Left ventricle myocardium inferior (tissue), 1 donor: ENCODE data around the gene CLDN24. TPM values are rescaled to one million over a fixed set of nuclear protein-coding genes. Genes with fewer than 3 reads are reported as not detected.

Source experiments
- DNase-seq: peaks from one replicate; pipeline ENCODE4 v3.0.0-alpha.2; 2020
- H3K27ac ChIP-seq: fragments of 200-600 bp; replicated peaks from 2 replicates; pipeline ENCODE4 v1.8.0; 2021
- H3K27me3 ChIP-seq: fragments of 200-600 bp; 2 replicates; pipeline ENCODE4 v1.8.0; 2021; ENCODE audit warnings: low read depth
- H3K36me3 ChIP-seq: fragments of 200-600 bp; 2 replicates; pipeline ENCODE4 v1.8.0; 2021
- H3K4me1 ChIP-seq: fragments of 200-600 bp; 2 replicates; pipeline ENCODE4 v1.8.0; 2021
- H3K4me3 ChIP-seq: fragments of 200-600 bp; 2 replicates; pipeline ENCODE4 v1.8.0; 2021; ENCODE audit warnings: mild to moderate bottlenecking, moderate library complexity
- H3K9me3 ChIP-seq: fragments of 200-600 bp; replicated peaks from 2 replicates; pipeline ENCODE4 v1.8.0; 2021
- CTCF ChIP-seq: fragments of 200-600 bp; IDR thresholded peaks from 2 replicates; pipeline ENCODE4 v1.8.0; 2021; ENCODE audit warnings: antibody characterized with exemption, mild to moderate bottlenecking, borderline replicate concordance
- intact Hi-C: fragments of 100-400 bp; cut with micrococcal nuclease; formaldehyde crosslinking; loops from one replicate; pipeline ENCODE4 v1.11.0; 2022
- total RNA-seq: library from RNA; stranded (reverse); fragmentation: NEBNext Ultra II Directional; extraction: Animal tissue kit (Norgen Biotek cat#: 25700); gene quantifications from one replicate; pipeline ENCODE4 v1.2.1, GENCODE V29; 2021
- donor health status: DM: no; HTN: yes; CAD: no; lungs with severe emphysema.

The CLDN24 gene
- total RNA-seq, 1 donor from 2014 or later = not detected

GRCh38 chr4:183350317-183351071, 28.3 kb upstream of the CLDN24 start:
- TF ChIP-seq CTCF = no peak
- no peaks in the 10 kb centered on the region for H3K4me1 ChIP-seq
- H3K4me3 ChIP-seq = no peak overlapping the region
- no peak overlapping the region for H3K27ac ChIP-seq
- DNase-seq = no peak
- no peaks in the 10 kb centered on the region for H3K9me3 ChIP-seq
- H3K27me3 ChIP-seq = peaks cover 59% of the 10 kb centered on the region
- H3K36me3 ChIP-seq = no peaks in the 10 kb centered on the region
- intact Hi-C loops = no loop called here

- Histone ChIP-seq H3K4me3 (no peak overlapping the region), H3K4me1 (no peaks in the 10 kb centered on the region), H3K27ac (no peak overlapping the region), H3K9me3 (no peaks in the 10 kb centered on the region), H3K36me3 (no peaks in the 10 kb centered on the region), H3K27me3 (peaks cover 59% of the 10 kb centered on the region)
- intact Hi-C loops = no loop called here
- DNase-seq = no peak
- TF ChIP-seq CTCF = no peak
Observed at GRCh38 chr4:183349673-183350072, 27.4 kb upstream of the CLDN24 start.

- no peak for DNase-seq
- H3K9me3 ChIP-seq = no peaks in the 10 kb centered on the region
- H3K27ac ChIP-seq = no peak overlapping the region
- intact Hi-C loops = no loop called here
- H3K27me3 ChIP-seq = peaks cover 59% of the 10 kb centered on the region
- no peaks in the 10 kb centered on the region for H3K36me3 ChIP-seq
- no peaks in the 10 kb centered on the region for H3K4me1 ChIP-seq
- no peak for TF ChIP-seq CTCF
- no peak overlapping the region for H3K4me3 ChIP-seq
Observed at GRCh38 chr4:183348706-183349659, 26.8 kb upstream of the CLDN24 start.

- no peak for DNase-seq
- no peak for TF ChIP-seq CTCF
- Histone ChIP-seq H3K27me3 (peaks cover 60% of the 10 kb centered on the region), H3K36me3 (no peaks in the 10 kb centered on the region), H3K9me3 (no peaks in the 10 kb centered on the region), H3K4me1 (peaks cover 2% of the 10 kb centered on the region), H3K27ac (no peak overlapping the region), H3K4me3 (no peak overlapping the region)
- intact Hi-C loops = no loop called here
Observed at GRCh38 chr4:183348136-183348535, 25.9 kb upstream of the CLDN24 start.

- intact Hi-C loops = no loop called here
- no peak for DNase-seq
- no peak overlapping the region for H3K27ac ChIP-seq
- H3K4me3 ChIP-seq = no peak overlapping the region
- peaks cover 66% of the 10 kb centered on the region for H3K27me3 ChIP-seq
- no peaks in the 10 kb centered on the region for H3K9me3 ChIP-seq
- no peak for TF ChIP-seq CTCF
- H3K36me3 ChIP-seq = no peaks in the 10 kb centered on the region
- peaks cover 8% of the 10 kb centered on the region for H3K4me1 ChIP-seq
Observed at GRCh38 chr4:183347566-183347965, 25.3 kb upstream of the CLDN24 start.
